HepG2 (cell line): ENCODE data around the gene ACTA2. TPM values are rescaled to one million over a fixed set of nuclear protein-coding genes. Genes with fewer than 3 reads are reported as not detected.

Experiments used
- ASH2L ChIP-seq: fragments of 300-600, 200-600 bp; sonication (generic); IDR thresholded peaks from 2 replicates; pipeline ENCODE4 v1.7.0; 2017; ENCODE audit warnings: low read depth, mild to moderate bottlenecking, moderate library complexity, mixed read lengths, low read length; ENCODE audit not compliant: insufficient read length
- ATF7 ChIP-seq, 2 experiments: fragments of 450-650 bp in 1 of 2; sonication (generic) in 1 of 2; formaldehyde crosslinking in 1 of 2; IDR thresholded peaks; 2 replicates each; pipeline versions ENCODE4 v1.4.0 to v1.6.1; 2016 to 2020; ENCODE audit warnings: antibody characterized with exemption in 1 of 2, mild to moderate bottlenecking in 1 of 2, missing genetic modification reagents in 1 of 2
- FIP1L1 ChIP-seq: fragments of 200-400 bp; formaldehyde crosslinking; IDR thresholded peaks from 2 replicates; pipeline ENCODE4 v1.6.1; 2018; ENCODE audit warnings: low read depth, mild to moderate bottlenecking, low read length, moderate library complexity, borderline replicate concordance; ENCODE audit not compliant: insufficient read depth
- FOXC1 ChIP-seq: sonication (generic); formaldehyde crosslinking; IDR thresholded peaks from 2 replicates; pipeline ENCODE4 v1.8.0; 2022; ENCODE audit warnings: mild to moderate bottlenecking, missing genetic modification reagents, borderline replicate concordance
- HIVEP1 ChIP-seq: sonication (generic); formaldehyde crosslinking; IDR thresholded peaks from 2 replicates; pipeline ENCODE4 v1.4.0; 2020; ENCODE audit warnings: mild to moderate bottlenecking, missing genetic modification reagents
- HNRNPUL1 ChIP-seq: fragments of 200-400 bp; formaldehyde crosslinking; IDR thresholded peaks from 2 replicates; pipeline ENCODE4 v1.6.1; 2017; ENCODE audit warnings: low read depth, mild to moderate bottlenecking, low read length, moderate library complexity
- MLXIP ChIP-seq: sonication (generic); formaldehyde crosslinking; IDR thresholded peaks from 2 replicates; pipeline ENCODE4 v1.9.0; 2021; ENCODE audit warnings: missing genetic modification reagents, borderline replicate concordance
- TAF1 ChIP-seq: sonication (generic); formaldehyde crosslinking; IDR thresholded peaks from 2 replicates; pipeline ENCODE4 v1.4.0; 2020; ENCODE audit warnings: missing genetic modification reagents
- ZKSCAN8 ChIP-seq: IDR thresholded peaks from 2 replicates; pipeline ENCODE4 v1.6.1; 2016; ENCODE audit warnings: borderline replicate concordance, missing genetic modification reagents, missing compliant biosample characterization
- ZNF20 ChIP-seq: sonication (generic); formaldehyde crosslinking; IDR thresholded peaks from 2 replicates; pipeline ENCODE4 v1.4.0; 2020; ENCODE audit warnings: mild to moderate bottlenecking, moderate library complexity, missing genetic modification reagents
- ZNF430 ChIP-seq: sonication (generic); formaldehyde crosslinking; IDR thresholded peaks from 2 replicates; pipeline ENCODE4 v1.9.0; 2021; ENCODE audit warnings: mild to moderate bottlenecking, missing genetic modification reagents
- ZNF431 ChIP-seq: sonication (generic); formaldehyde crosslinking; IDR thresholded peaks from 2 replicates; pipeline ENCODE4 v1.9.0; 2022; ENCODE audit warnings: missing genetic modification reagents, low read depth, mild to moderate bottlenecking, borderline replicate concordance
- polyA plus RNA-seq, 8 experiments: library from polyadenylated mRNA; depleted of rRNA in 3 of 8; stranded (reverse) in 7 of 8; unstranded in 1 of 8; fragments of >200 nt; fragmentation: Illumina TruSeq in 4 of 8; extraction: Trizol in 4 of 8; gene quantifications; 2 replicates each; pipeline versions ENCODE4 v1.2.1 to v1.2.3, GENCODE V29; 2011 to 2016; ENCODE audit warnings: low read depth in 4 of 8, missing spikeins in 1 of 8, mixed read lengths in 1 of 8; ENCODE audit not compliant: insufficient read depth in 1 of 8
- total RNA-seq, 5 experiments: library from RNA; depleted of rRNA; stranded (reverse); fragments of >200 nt; fragmentation: Illumina TruSeq; extraction: Trizol; gene quantifications; 2 replicates each; pipeline ENCODE4 v1.2.3, GENCODE V29; 2016; ENCODE audit warnings: low read depth in 1 of 5
- TF ChIP-seq, protein P1 (sequence below): sonication (generic); formaldehyde crosslinking; IDR thresholded peaks from 2 replicates; pipeline ENCODE4 v1.5.0; 2020; ENCODE audit warnings: mild to moderate bottlenecking, missing genetic modification reagents
- TF ChIP-seq, protein P2 (sequence below): sonication (generic); formaldehyde crosslinking; conservative IDR thresholded peaks from 2 replicates; pipeline ENCODE4 v1.4.0; 2020; ENCODE audit warnings: missing genetic modification reagents
- TF ChIP-seq, protein P3 (sequence below): sonication (generic); formaldehyde crosslinking; IDR thresholded peaks from 2 replicates; pipeline ENCODE4 v1.4.0; 2020; ENCODE audit warnings: missing genetic modification reagents

Gene ACTA2
- total and polyA plus RNA-seq, 2 of the 13 experiments (the other 11 are each of a cell fraction or from before 2014, with no cell fraction given) = 21.8 to 59.9 TPM

DNA sequence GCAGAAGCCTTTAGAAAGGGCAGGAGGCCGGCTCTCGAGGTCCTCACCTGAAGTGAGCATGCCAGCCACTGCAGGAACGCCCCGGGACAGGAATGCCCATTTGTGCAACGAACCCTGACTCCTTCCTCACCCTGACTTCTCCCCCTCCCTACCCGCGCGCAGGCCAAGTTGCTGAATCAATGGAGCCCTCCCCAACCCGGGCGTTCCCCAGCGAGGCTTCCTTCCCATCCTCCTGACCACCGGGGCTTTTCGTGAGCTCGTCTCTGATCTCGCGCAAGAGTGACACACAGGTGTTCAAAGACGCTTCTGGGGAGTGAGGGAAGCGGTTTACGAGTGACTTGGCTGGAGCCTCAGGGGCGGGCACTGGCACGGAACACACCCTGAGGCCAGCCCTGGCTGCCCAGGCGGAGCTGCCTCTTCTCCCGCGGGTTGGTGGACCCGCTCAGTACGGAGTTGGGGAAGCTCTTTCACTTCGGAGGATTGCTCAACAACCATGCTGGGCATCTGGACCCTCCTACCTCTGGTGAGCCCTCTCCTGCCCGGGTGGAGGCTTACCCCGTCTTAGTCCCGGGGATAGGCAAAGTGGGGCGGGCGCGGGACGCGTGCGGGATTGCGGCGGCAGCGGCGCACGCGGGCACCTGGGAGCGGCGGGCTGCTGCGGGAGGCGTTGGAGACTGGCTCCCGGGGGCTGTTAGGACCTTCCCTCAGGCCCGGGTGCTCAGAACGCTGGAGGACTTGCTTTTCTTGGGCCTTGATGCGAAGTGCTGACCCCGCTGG, 38.0 kb upstream of the ACTA2 start, which contains the start of gene FAS (continued):
- TF ChIP-seq MLXIP (CRISPR knock-in tag) (no peak), FIP1L1 (no peak), TAF1 (peak; percentile 49; the same call in 1 of the 2 replicates), HIVEP1 (CRISPR knock-in tag) (no peak), ZNF430 (no peak), ATF7 (IDR thresholded peaks at IDR 0.05) (no peak), ATF7 (CRISPR knock-in tag; IDR thresholded peaks at IDR 0.05) (no peak; the same call in 1 of the 2 replicates), ZNF431 (CRISPR knock-in tag) (no peak), ASH2L (peak; percentile 56), ZKSCAN8 (CRISPR knock-in tag) (no peak), ZNF20 (CRISPR knock-in tag) (no peak), FOXC1 (CRISPR knock-in tag) (0 out of 2 replicates have a peak, but pooled peaks have one; percentile 53), HNRNPUL1 (no peak)
- TF ChIP-seq, protein P1, sequence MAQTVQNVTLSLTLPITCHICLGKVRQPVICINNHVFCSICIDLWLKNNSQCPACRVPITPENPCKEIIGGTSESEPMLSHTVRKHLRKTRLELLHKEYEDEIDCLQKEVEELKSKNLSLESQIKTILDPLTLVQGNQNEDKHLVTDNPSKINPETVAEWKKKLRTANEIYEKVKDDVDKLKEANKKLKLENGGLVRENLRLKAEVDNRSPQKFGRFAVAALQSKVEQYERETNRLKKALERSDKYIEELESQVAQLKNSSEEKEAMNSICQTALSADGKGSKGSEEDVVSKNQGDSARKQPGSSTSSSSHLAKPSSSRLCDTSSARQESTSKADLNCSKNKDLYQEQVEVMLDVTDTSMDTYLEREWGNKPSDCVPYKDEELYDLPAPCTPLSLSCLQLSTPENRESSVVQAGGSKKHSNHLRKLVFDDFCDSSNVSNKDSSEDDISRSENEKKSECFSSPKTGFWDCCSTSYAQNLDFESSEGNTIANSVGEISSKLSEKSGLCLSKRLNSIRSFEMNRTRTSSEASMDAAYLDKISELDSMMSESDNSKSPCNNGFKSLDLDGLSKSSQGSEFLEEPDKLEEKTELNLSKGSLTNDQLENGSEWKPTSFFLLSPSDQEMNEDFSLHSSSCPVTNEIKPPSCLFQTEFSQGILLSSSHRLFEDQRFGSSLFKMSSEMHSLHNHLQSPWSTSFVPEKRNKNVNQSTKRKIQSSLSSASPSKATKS = no peak
- TF ChIP-seq, protein P2, sequence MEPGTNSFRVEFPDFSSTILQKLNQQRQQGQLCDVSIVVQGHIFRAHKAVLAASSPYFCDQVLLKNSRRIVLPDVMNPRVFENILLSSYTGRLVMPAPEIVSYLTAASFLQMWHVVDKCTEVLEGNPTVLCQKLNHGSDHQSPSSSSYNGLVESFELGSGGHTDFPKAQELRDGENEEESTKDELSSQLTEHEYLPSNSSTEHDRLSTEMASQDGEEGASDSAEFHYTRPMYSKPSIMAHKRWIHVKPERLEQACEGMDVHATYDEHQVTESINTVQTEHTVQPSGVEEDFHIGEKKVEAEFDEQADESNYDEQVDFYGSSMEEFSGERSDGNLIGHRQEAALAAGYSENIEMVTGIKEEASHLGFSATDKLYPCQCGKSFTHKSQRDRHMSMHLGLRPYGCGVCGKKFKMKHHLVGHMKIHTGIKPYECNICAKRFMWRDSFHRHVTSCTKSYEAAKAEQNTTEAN = no peak
- TF ChIP-seq, protein P3, sequence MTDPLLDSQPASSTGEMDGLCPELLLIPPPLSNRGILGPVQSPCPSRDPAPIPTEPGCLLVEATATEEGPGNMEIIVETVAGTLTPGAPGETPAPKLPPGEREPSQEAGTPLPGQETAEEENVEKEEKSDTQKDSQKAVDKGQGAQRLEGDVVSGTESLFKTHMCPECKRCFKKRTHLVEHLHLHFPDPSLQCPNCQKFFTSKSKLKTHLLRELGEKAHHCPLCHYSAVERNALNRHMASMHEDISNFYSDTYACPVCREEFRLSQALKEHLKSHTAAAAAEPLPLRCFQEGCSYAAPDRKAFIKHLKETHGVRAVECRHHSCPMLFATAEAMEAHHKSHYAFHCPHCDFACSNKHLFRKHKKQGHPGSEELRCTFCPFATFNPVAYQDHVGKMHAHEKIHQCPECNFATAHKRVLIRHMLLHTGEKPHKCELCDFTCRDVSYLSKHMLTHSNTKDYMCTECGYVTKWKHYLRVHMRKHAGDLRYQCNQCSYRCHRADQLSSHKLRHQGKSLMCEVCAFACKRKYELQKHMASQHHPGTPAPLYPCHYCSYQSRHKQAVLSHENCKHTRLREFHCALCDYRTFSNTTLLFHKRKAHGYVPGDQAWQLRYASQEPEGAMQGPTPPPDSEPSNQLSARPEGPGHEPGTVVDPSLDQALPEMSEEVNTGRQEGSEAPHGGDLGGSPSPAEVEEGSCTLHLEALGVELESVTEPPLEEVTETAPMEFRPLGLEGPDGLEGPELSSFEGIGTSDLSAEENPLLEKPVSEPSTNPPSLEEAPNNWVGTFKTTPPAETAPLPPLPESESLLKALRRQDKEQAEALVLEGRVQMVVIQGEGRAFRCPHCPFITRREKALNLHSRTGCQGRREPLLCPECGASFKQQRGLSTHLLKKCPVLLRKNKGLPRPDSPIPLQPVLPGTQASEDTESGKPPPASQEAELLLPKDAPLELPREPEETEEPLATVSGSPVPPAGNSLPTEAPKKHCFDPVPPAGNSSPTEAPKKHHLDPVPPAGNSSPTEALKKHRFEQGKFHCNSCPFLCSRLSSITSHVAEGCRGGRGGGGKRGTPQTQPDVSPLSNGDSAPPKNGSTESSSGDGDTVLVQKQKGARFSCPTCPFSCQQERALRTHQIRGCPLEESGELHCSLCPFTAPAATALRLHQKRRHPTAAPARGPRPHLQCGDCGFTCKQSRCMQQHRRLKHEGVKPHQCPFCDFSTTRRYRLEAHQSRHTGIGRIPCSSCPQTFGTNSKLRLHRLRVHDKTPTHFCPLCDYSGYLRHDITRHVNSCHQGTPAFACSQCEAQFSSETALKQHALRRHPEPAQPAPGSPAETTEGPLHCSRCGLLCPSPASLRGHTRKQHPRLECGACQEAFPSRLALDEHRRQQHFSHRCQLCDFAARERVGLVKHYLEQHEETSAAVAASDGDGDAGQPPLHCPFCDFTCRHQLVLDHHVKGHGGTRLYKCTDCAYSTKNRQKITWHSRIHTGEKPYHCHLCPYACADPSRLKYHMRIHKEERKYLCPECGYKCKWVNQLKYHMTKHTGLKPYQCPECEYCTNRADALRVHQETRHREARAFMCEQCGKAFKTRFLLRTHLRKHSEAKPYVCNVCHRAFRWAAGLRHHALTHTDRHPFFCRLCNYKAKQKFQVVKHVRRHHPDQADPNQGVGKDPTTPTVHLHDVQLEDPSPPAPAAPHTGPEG (CRISPR knock-in tag) = no peak
